Thoracic aorta (tissue), 2 donors: Measurements from ENCODE around the gene ARHGAP6. TPM values are rescaled to one million over a fixed set of nuclear protein-coding genes. Genes with fewer than 3 reads are reported as not detected.

ENCODE experiments used
- ATAC-seq: fragments of 150-250 bp; one replicate; pipeline ENCODE4 v1.8.0; 2017; ENCODE audit warnings: low read depth; ENCODE audit not compliant: insufficient number of reproducible peaks, low FRiP score
- DNase-seq: peaks from one replicate; pipeline ENCODE4 v3.0.0-alpha.2; 2020; ENCODE audit warnings: low spot score
- H3K27ac ChIP-seq, 2 donors: fragments of 200-600 bp; sonication (generic); 1 replicate in 1 of 2; 2 replicates in 1 of 2; pipeline ENCODE4 v1.5.1; 2016; ENCODE audit warnings: mild to moderate bottlenecking in 2 of 2, moderate library complexity in 2 of 2
- H3K27me3 ChIP-seq: fragments of 200-600 bp; sonication (generic); replicated peaks from 2 replicates; pipeline ENCODE4 v1.6.0; 2016; ENCODE audit warnings: mild to moderate bottlenecking; ENCODE audit not compliant: insufficient read depth
- H3K36me3 ChIP-seq: fragments of 200-600 bp; sonication (generic); one replicate; pipeline ENCODE4 v1.5.1; 2016
- H3K4me1 ChIP-seq, 2 donors: fragments of 200-600 bp; sonication (generic); 1 replicate in 1 of 2; 2 replicates in 1 of 2; pipeline versions ENCODE4 v1.5.1 to v1.6.0; 2016; ENCODE audit warnings: low read depth in 2 of 2, mild to moderate bottlenecking in 1 of 2; ENCODE audit not compliant: control insufficient read depth in 1 of 2
- H3K4me3 ChIP-seq: fragments of 200-600 bp; sonication (generic); 2 replicates; pipeline ENCODE4 v1.5.1; 2016; ENCODE audit warnings: mild to moderate bottlenecking
- H3K9me3 ChIP-seq: fragments of 200-600 bp; sonication (generic); 2 replicates; pipeline ENCODE4 v1.5.1; 2016
- CTCF ChIP-seq: fragments of 200-600 bp; sonication (generic); IDR thresholded peaks from one replicate; pipeline ENCODE4 v1.5.1; 2019; ENCODE audit warnings: antibody characterized with exemption
- total RNA-seq, 2 donors: library from RNA; depleted of rRNA; stranded (reverse); fragments of >200 nt; gene quantifications; one replicate each; pipeline versions ENCODE4 v1.1.0 to v1.2.3, GENCODE V29; 2016

ARHGAP6 gene
- total RNA-seq, 2 donors from 2014 or later = 14.6 to 22.3 TPM

- no peaks in the 10 kb centered on the region for H3K27me3 ChIP-seq
- no peak overlapping the region for H3K4me3 ChIP-seq
- TF ChIP-seq CTCF = no peak
- ATAC-seq = no peak
- no peaks in the 10 kb centered on the region for H3K36me3 ChIP-seq
- no peaks in the 10 kb centered on the region for H3K9me3 ChIP-seq
- peaks cover 8 to 44% of the 10 kb centered on the region in 2 donors for H3K4me1 ChIP-seq
- H3K27ac ChIP-seq = no peak overlapping the region
- no peak for DNase-seq
These were observed 191.7 kb downstream of the ARHGAP6 start for GRCh38 chrX:11474021-11474420.

GRCh38 chrX:11472879-11473278 is 192.8 kb downstream of the ARHGAP6 start:
- H3K36me3 ChIP-seq = no peaks in the 10 kb centered on the region
- no peak overlapping the region for H3K4me3 ChIP-seq
- no peaks in the 10 kb centered on the region for H3K9me3 ChIP-seq
- ATAC-seq = no peak
- no peak for TF ChIP-seq CTCF
- H3K27me3 ChIP-seq = no peaks in the 10 kb centered on the region
- no peak for DNase-seq
- H3K27ac ChIP-seq = no peak overlapping the region
- H3K4me1 ChIP-seq = peaks cover 8 to 44% of the 10 kb centered on the region in 2 donors

- no peak for DNase-seq
- no peak for ATAC-seq
- Histone ChIP-seq H3K4me3 (no peak overlapping the region), H3K27me3 (no peaks in the 10 kb centered on the region), H3K36me3 (no peaks in the 10 kb centered on the region), H3K27ac (no peak overlapping the region), H3K4me1 (peaks cover 8 to 44% of the 10 kb centered on the region in 2 donors), H3K9me3 (no peaks in the 10 kb centered on the region)
- no peak for TF ChIP-seq CTCF
These were observed 193.3 kb downstream of the ARHGAP6 start for GRCh38 chrX:11472381-11472780.

- no peak overlapping the region for H3K4me3 ChIP-seq
- ATAC-seq (peak; percentile 89), DNase-seq (no peak)
- H3K27me3 ChIP-seq = no peaks in the 10 kb centered on the region
- TF ChIP-seq CTCF = no peak
- H3K4me1 ChIP-seq = peaks cover 8 to 44% of the 10 kb centered on the region in 2 donors
- no peaks in the 10 kb centered on the region for H3K36me3 ChIP-seq
- H3K9me3 ChIP-seq = no peaks in the 10 kb centered on the region
- H3K27ac ChIP-seq = peak overlapping the region; percentile 41 to 67
These were observed 195.3 kb downstream of the ARHGAP6 start for GRCh38 chrX:11470250-11470974.

- TF ChIP-seq CTCF = no peak
- Histone ChIP-seq H3K9me3 (no peaks in the 10 kb centered on the region), H3K4me1 (peaks cover 11 to 24% of the 10 kb centered on the region in 2 donors), H3K4me3 (no peak overlapping the region), H3K27ac (no peak overlapping the region), H3K36me3 (no peaks in the 10 kb centered on the region), H3K27me3 (no peaks in the 10 kb centered on the region)
- ATAC-seq (no peak), DNase-seq (no peak)
These were observed 199.9 kb downstream of the ARHGAP6 start for GRCh38 chrX:11465648-11466411.
